ENCODE results near the gene SCNN1A.

SCNN1A gene

GRCh38 chr12:6323995-6324711 lies 51.2 kb downstream of the SCNN1A start:
- no peak overlapping the region for H3K4me3 ChIP-seq (ENCODE audit: low read depth, low read length)
- no peak for DNase-seq (ENCODE audit: low read depth, low spot score)
- TF ChIP-seq CTCF (IDR thresholded peaks at IDR 0.05; ENCODE audit: low read depth, low read length), result no peak
- in situ Hi-C loops (cut with HindIII; ENCODE audit: low sequenced_read_pairs), result loop anchor here (25.0 kb wide), 1 partner anchor 138 kb away; the partner anchor contains the start of genes TAPBPL and VAMP1

GRCh38 chr12:6323340-6323994 lies 51.9 kb downstream of the SCNN1A start:
- DNase-seq (ENCODE audit: low read depth, low spot score), result peak; percentile 95
- in situ Hi-C loops (cut with HindIII; ENCODE audit: low sequenced_read_pairs), result loop anchor here (25.0 kb wide), 1 partner anchor 139 kb away; the partner anchor contains the start of genes TAPBPL and VAMP1
- H3K4me3 ChIP-seq (ENCODE audit: low read depth, low read length), result no peak overlapping the region
- TF ChIP-seq CTCF (IDR thresholded peaks at IDR 0.05; ENCODE audit: low read depth, low read length), result peak; percentile 59

- TF ChIP-seq CTCF (IDR thresholded peaks at IDR 0.05; ENCODE audit: low read depth, low read length), result no peak
- no peak for DNase-seq (ENCODE audit: low read depth, low spot score)
- H3K4me3 ChIP-seq (ENCODE audit: low read depth, low read length), result no peak overlapping the region
- in situ Hi-C loops (cut with HindIII; ENCODE audit: low sequenced_read_pairs), result loop anchor here (25.0 kb wide), 1 partner anchor 139 kb away; the partner anchor contains the start of genes TAPBPL and VAMP1
Observed at GRCh38 chr12:6322969-6323339, 52.4 kb downstream of the SCNN1A start.

DNA sequence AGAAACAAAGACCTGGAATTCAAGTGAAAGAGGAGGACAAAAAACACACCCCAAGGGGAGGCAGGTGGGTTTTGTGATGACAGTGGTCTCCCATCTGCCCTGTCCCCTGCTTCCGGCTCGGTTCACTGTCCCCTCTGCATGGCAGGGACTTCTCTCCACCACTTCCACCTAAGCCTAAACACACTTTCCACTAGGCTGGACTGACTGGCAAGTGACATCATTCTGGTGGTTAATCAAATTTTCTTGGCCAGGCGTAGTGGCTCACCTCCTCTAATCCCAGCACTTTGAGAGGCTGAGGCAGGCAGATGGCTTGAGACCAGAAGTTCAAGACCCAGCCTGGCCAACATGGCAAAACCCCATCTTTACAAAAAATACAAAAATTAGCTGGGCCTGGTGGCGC lies 53.0 kb downstream of the SCNN1A start:
- in situ Hi-C loops (cut with HindIII; ENCODE audit: low sequenced_read_pairs), result loop anchor here (25.0 kb wide), 1 partner anchor 140 kb away; the partner anchor contains the start of genes TAPBPL and VAMP1
- no peak for DNase-seq (ENCODE audit: low read depth, low spot score)
- no peak for TF ChIP-seq CTCF (IDR thresholded peaks at IDR 0.05; ENCODE audit: low read depth, low read length)
- H3K4me3 ChIP-seq (ENCODE audit: low read depth, low read length), result no peak overlapping the region

DNA sequence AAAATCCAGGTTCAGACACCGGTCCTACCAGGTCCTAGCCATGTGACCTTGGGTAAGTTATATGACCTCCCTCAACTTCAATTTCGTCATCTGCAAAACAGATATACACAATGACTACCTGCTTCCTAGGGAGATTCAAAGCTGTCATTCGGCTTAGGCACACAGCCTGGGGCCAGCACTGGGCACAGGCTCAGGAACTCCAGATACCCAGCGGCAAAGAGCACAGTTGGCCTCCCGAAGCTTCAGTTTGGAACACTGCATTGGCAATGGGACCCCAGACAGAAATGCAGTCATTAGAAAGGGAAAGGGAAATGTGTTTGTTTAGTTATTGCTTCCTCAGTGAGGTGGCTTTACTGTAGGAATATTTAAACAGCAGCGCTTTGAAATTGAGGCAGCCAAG lies 53.5 kb downstream of the SCNN1A start:
- no peak for TF ChIP-seq CTCF (IDR thresholded peaks at IDR 0.05; ENCODE audit: low read depth, low read length)
- H3K4me3 ChIP-seq (ENCODE audit: low read depth, low read length), result no peak overlapping the region
- in situ Hi-C loops (cut with HindIII; ENCODE audit: low sequenced_read_pairs), result loop anchor here (25.0 kb wide), 1 partner anchor 140 kb away; the partner anchor contains the start of genes TAPBPL and VAMP1
- no peak for DNase-seq (ENCODE audit: low read depth, low spot score)

GRCh38 chr12:6319446-6319845 lies 55.9 kb downstream of the SCNN1A start:
- no peak overlapping the region for H3K4me3 ChIP-seq (ENCODE audit: low read depth, low read length)
- in situ Hi-C loops (cut with HindIII; ENCODE audit: low sequenced_read_pairs), result loop anchor here (25.0 kb wide), 1 partner anchor 143 kb away; the partner anchor contains the start of genes TAPBPL and VAMP1
- TF ChIP-seq CTCF (IDR thresholded peaks at IDR 0.05; ENCODE audit: low read depth, low read length), result no peak
- DNase-seq (ENCODE audit: low read depth, low spot score), result no peak
